OCI-LY7 (cell line): ENCODE results near the gene POP4. TPM values are rescaled to one million over a fixed set of nuclear protein-coding genes. Genes with fewer than 3 reads are reported as not detected.

Experiments
- BruUV-seq: library from RNA; stranded (reverse); fragments of 400-500 nt; replicated peaks from 2 replicates; lab custom pipeline; 2021; lab: Mats Ljungman, UMichigan
- CTCF ChIA-PET: fragments of 300-600 bp; sonication (Branson Sonifier 250); formaldehyde crosslinking; loops from one replicate; lab custom pipeline; 2022; ENCODE audit warnings: antibody characterized with exemption; ENCODE audit not compliant: unreplicated experiment; lab: Charles Lee
- POLR2A ChIA-PET: fragments of 300-600 bp; sonication (Branson Sonifier 250); formaldehyde crosslinking; loops from one replicate; lab custom pipeline; 2022; ENCODE audit warnings: antibody characterized with exemption; lab: Charles Lee
- DNase-seq: peaks from one replicate; pipeline ENCODE4 v3.0.0-alpha.2; 2015; ENCODE audit warnings: low spot score
- H2AFZ ChIP-seq: fragments of 200-600 bp; sonication (generic), shearing (Covaris generic); 2 replicates; pipeline ENCODE4 v1.6.1; 2014; ENCODE audit warnings: mild to moderate bottlenecking, antibody characterized with exemption, low read length, moderate library complexity
- H3K27ac ChIP-seq: fragments of 200-600 bp; sonication (generic); 2 replicates; pipeline ENCODE4 v1.5.1; 2014; ENCODE audit warnings: mixed run types, low read depth, mild to moderate bottlenecking, moderate library complexity, low read length, inconsistent platforms; ENCODE audit not compliant: poor library complexity, severe bottlenecking
- H3K36me3 ChIP-seq: fragments of 200-600 bp; sonication (generic); 2 replicates; pipeline ENCODE4 v1.6.1; 2014; ENCODE audit warnings: mild to moderate bottlenecking, antibody characterized with exemption, low read length, moderate library complexity, mixed read lengths; ENCODE audit not compliant: insufficient read depth
- H3K4me1 ChIP-seq: fragments of 200-600 bp; sonication (generic); 2 replicates; pipeline ENCODE4 v1.5.1; 2014; ENCODE audit warnings: mild to moderate bottlenecking, low read length; ENCODE audit not compliant: insufficient read depth, poor library complexity, severe bottlenecking
- H3K4me2 ChIP-seq: fragments of 200-600 bp; sonication (generic); 2 replicates; pipeline ENCODE4 v1.6.1; 2014; ENCODE audit warnings: mild to moderate bottlenecking, low read length
- H3K4me3 ChIP-seq: fragments of 200-600 bp; sonication (generic); 2 replicates; pipeline ENCODE4 v1.5.1; 2014; ENCODE audit warnings: mild to moderate bottlenecking, low read depth, low read length; ENCODE audit not compliant: poor library complexity, severe bottlenecking
- H3K79me2 ChIP-seq: fragments of 200-600 bp; sonication (generic); 2 replicates; pipeline ENCODE4 v1.6.1; 2016; ENCODE audit warnings: low read depth, mild to moderate bottlenecking, low read length, moderate library complexity, mixed read lengths; ENCODE audit not compliant: insufficient read depth
- H3K9me2 ChIP-seq: fragments of 200-600 bp; sonication (generic); 2 replicates; pipeline ENCODE4 v1.6.1; 2016; ENCODE audit warnings: mild to moderate bottlenecking, low read length, mixed read lengths; ENCODE audit not compliant: insufficient read depth
- H3K9me3 ChIP-seq: fragments of 200-600 bp; sonication (generic); 2 replicates; pipeline ENCODE4 v1.6.1; 2014; ENCODE audit warnings: mild to moderate bottlenecking, mixed run types, low read length, mixed read lengths
- H4K20me1 ChIP-seq: fragments of 200-600 bp; sonication (generic); 2 replicates; pipeline ENCODE4 v1.6.1; 2014; ENCODE audit warnings: mild to moderate bottlenecking, antibody characterized with exemption, low read length, moderate library complexity, mixed read lengths; ENCODE audit not compliant: insufficient read depth
- CTCF ChIP-seq: fragments of 200-600 bp; sonication (generic); conservative IDR thresholded peaks from 2 replicates; pipeline ENCODE4 v1.5.1; 2014; ENCODE audit warnings: mild to moderate bottlenecking, antibody characterized with exemption, low read length, moderate library complexity, mixed read lengths
- EZH2phosphoT487 ChIP-seq: fragments of 200-600 bp; sonication (generic); IDR thresholded peaks from 2 replicates; pipeline ENCODE4 v1.6.1; 2018; ENCODE audit warnings: low read depth, borderline replicate concordance, mild to moderate bottlenecking, mixed run types, antibody characterized with exemption, low read length, moderate library complexity, mixed read lengths
- intact Hi-C: fragments of 100-400 bp; cut with micrococcal nuclease; formaldehyde crosslinking; loops from one replicate; pipeline ENCODE4 v1.10.0; 2022; ENCODE audit not compliant: unreplicated experiment
- total RNA-seq, 2 experiments: library from RNA; depleted of rRNA in 1 of 2; stranded (reverse); fragments of >200 nt in 1 of 2; shearing (Covaris generic) in 1 of 2; gene quantifications; 2 replicates each; pipeline ENCODE4 v1.2.3, GENCODE V29; 2014 to 2022

POP4 gene
- total RNA-seq, 2 experiments from 2014 or later: 83.5 to 105 TPM

- BruUV-seq: no TSS peak
- H3K4me3 ChIP-seq: no peak overlapping the region
- H3K79me2 ChIP-seq: no peaks in the 10 kb centered on the region
- H3K4me1 ChIP-seq: no peaks in the 10 kb centered on the region
- no peak overlapping the region for H3K27ac ChIP-seq
- H2AFZ ChIP-seq: no peak overlapping the region
- no peak overlapping the region for H3K4me2 ChIP-seq
- no peaks in the 10 kb centered on the region for H3K9me2 ChIP-seq
- ChIA-PET POLR2A (no interaction called here), CTCF (no interaction called here)
- no peaks in the 10 kb centered on the region for H3K36me3 ChIP-seq
- intact Hi-C loops: no loop called here
- H3K9me3 ChIP-seq: no peaks in the 10 kb centered on the region
- no peak for TF ChIP-seq CTCF
- TF ChIP-seq EZH2phosphoT487: no peak
- DNase-seq: no peak
- no peaks in the 10 kb centered on the region for H4K20me1 ChIP-seq
Measured at GRCh38 chr19:29587059-29587458, 19.0 kb upstream of the POP4 start.

- H3K4me2 ChIP-seq: no peak overlapping the region
- DNase-seq: no peak
- no peaks in the 10 kb centered on the region for H3K79me2 ChIP-seq
- CTCF ChIA-PET: no interaction called here
- BruUV-seq: no TSS peak
- no peak overlapping the region for H3K27ac ChIP-seq
- no peaks in the 10 kb centered on the region for H3K36me3 ChIP-seq
- intact Hi-C loops: no loop called here
- H3K4me3 ChIP-seq: no peak overlapping the region
- POLR2A ChIA-PET: no interaction called here
- no peaks in the 10 kb centered on the region for H4K20me1 ChIP-seq
- no peaks in the 10 kb centered on the region for H3K9me2 ChIP-seq
- TF ChIP-seq CTCF (no peak), EZH2phosphoT487 (no peak)
- no peaks in the 10 kb centered on the region for H3K9me3 ChIP-seq
- no peak overlapping the region for H2AFZ ChIP-seq
- no peaks in the 10 kb centered on the region for H3K4me1 ChIP-seq
Measured at GRCh38 chr19:29587518-29587986, 18.5 kb upstream of the POP4 start.

GRCh38 chr19:29588095-29588494 lies 18.0 kb upstream of the POP4 start:
- Histone ChIP-seq H3K36me3 (no peaks in the 10 kb centered on the region), H3K4me2 (no peak overlapping the region), H3K9me3 (no peaks in the 10 kb centered on the region), H2AFZ (no peak overlapping the region), H3K4me3 (no peak overlapping the region), H3K79me2 (no peaks in the 10 kb centered on the region), H3K9me2 (no peaks in the 10 kb centered on the region), H3K27ac (no peak overlapping the region), H4K20me1 (no peaks in the 10 kb centered on the region), H3K4me1 (no peaks in the 10 kb centered on the region)
- DNase-seq: no peak
- BruUV-seq: no TSS peak
- intact Hi-C loops: no loop called here
- POLR2A ChIA-PET: no interaction called here
- CTCF ChIA-PET: interaction anchor here (0.6 kb wide), 1 partner anchor 169 kb away, joined by 3 read pairs; no protein-coding TSS in a partner anchor
- TF ChIP-seq CTCF (no peak), EZH2phosphoT487 (no peak)
